ENCODE data around the gene ADI1.

DNA sequence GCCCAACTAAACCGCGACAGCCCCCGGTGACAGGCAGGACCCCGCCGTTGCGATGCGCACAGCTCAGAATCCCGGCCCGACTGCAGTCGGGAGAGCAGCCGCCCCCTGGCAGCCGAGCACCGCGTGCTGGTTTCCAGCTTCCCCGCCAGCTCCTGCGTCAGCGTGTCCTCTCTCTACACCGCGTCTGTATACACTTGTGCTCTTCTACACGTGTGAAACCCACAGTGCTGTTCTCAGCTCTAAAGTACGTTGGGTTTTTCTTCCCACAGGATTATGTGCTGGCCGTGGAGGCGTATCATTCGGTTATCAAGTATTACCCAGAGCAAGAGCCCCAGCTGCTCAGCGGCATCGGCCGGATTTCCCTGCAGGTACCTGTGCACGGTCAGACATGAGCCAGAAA lies 54.0 kb downstream of the ADI1 start:
- no peak for TF ChIP-seq EZH2 (IDR thresholded peaks at IDR 0.05; ENCODE audit: insufficient read depth, poor library complexity, severe bottlenecking)
- TF ChIP-seq EZH2phosphoT487 (IDR thresholded peaks at IDR 0.05; ENCODE audit: insufficient read depth, low read depth): no peak
